Measurements from ENCODE around the gene NFE2L3. TPM values are rescaled to one million over a fixed set of nuclear protein-coding genes. Genes with fewer than 3 reads are reported as not detected.

Gene NFE2L3
- total RNA-seq, 2 donors from 2014 or later, result 1.3 to 1.7 TPM

DNA sequence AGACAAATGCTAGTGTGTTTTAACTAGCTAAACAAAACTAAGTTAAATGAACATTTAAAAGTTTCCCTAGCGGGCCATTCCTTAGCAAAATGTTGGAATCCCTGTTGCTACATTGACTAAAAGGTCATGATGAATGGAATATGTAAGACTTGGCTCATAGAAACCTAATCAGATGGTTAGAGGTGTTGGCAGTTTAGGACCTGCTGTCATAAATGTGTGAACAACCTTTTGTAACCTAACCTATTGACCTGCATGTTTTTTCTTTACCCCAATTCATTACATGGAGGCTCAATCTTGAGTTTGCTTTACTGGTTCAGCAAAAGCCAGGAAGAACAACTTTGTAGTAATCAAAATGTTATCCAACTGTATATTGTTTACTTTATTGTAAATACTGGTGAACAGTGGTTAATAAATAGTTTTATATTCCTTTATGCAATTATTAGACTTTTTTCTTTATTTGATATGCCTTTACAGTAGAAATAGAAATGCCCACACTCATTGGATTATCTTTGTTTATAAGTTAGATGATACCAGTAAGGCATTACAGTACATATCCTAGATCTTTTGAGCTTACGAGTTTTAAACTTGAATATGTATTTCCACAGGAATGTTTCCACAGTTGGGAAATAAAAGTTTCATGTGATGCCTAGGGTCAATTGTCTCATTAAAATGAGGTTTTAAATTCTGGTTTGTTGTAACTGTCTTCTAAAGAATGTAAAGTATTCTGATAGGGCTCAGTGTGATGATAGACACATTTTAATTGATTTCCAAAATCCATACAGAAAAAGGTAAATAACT, 61.1 kb downstream of the NFE2L3 start:
- ATAC-seq (peak in 1 of 2 donors; percentile 27), DNase-seq (no peak)
- intact Hi-C loops (cut with DNase I), result loop anchor here in 1 of 2 donors (10.0 kb wide), 1 partner anchor 62 kb away; no protein-coding TSS in a partner anchor

DNA sequence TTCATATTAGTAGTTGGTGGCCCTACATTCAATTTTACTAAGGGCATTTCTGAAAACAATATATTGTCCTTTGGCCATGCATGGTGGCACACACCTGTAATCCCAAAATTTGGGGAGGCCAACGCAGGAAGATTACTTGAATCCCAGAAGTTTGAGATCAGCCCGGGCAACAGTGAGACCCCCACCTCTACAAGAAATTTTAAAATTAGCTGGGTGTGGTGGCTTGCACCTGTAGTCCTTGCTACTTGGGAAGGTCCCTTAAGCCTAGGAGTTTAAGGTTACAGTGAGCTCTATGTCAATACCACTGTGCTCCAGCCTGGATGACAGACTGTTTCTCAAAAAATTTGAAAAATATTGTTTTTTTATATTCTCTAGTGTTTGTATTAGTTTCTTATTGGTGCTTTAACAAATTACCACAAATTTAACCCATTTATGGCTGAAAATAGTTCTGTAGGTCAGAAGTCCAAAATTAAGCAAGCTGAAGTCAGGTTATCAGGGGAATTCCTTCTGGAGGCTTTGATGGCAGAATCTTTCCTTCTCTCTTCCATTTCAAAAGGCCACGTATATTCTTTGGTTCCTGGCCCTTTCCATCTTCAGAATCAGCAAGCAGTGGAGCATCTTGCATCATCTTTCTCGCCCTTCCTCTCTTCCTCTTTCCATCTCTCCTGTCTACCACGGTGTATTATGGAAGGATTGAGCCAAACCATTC, 62.0 kb downstream of the NFE2L3 start:
- DNase-seq (no peak), ATAC-seq (no peak)
- intact Hi-C loops (cut with DNase I), result loop anchor here in 1 of 2 donors (10.0 kb wide), 1 partner anchor 61 kb away; no protein-coding TSS in a partner anchor

DNA sequence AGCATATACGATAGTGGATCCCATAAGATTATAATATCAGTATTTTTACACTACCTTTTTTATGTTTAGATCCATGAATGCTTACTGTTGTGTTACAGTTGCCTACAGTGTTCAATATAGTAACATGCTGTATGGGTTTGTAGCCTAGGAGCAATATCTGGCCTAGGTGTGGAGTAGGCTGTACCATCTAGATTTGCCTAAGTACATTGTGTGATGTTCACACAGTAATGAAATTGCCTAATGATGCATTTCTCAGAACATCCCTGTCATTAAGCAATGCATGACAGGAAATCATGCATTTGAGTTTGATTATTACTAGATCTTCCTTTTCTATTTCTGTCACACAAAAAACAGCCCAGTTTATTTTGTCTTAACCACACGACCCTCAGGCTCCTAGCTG, 64.1 kb downstream of the NFE2L3 start:
- DNase-seq, result no peak
- no peak for ATAC-seq
- intact Hi-C loops (cut with DNase I), result loop anchor here in 1 of 2 donors (10.0 kb wide), 1 partner anchor 59 kb away; no protein-coding TSS in a partner anchor

DNA sequence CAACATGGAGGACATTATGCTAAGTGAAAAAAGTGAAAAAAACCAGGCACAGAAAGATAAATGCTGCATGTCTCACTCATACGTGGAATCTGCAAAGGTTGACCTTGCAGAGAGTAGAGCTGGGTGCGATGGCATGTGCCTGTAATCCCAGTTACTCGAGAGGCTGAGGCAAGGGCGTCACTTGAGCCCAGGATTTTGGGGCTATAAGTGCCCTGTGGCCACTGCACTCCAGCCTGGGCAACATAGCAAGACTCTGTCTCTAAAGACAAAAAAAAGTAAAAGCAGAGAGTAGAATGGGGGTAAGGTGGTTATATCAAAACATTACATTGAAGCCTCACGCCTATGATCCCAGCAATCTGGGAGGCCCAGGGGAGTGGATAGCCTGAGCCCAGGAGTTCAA, 72.4 kb downstream of the NFE2L3 start:
- no peak for DNase-seq
- intact Hi-C loops (cut with DNase I), result no loop called here
- no peak for ATAC-seq

DNA sequence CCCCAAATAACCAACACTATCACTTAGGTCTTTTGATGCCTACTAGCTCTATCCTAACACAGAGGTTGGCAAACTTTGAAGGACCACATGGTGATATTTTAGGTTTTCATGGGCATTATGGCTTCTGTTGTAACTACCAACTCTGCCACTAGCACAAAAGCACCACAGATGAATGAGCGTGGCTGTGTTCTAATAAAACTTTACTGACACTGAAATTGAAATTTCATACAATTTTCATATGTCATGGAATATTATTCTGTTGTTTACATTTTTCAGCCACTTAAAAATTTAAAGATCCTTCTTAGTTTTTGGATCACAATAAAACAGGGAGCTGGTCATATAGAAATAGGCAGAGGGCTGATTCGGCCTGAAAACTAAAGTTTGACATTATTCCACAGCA, 76.0 kb downstream of the NFE2L3 start:
- ATAC-seq (no peak), DNase-seq (no peak)
- intact Hi-C loops (cut with DNase I), result no loop called here

DNA sequence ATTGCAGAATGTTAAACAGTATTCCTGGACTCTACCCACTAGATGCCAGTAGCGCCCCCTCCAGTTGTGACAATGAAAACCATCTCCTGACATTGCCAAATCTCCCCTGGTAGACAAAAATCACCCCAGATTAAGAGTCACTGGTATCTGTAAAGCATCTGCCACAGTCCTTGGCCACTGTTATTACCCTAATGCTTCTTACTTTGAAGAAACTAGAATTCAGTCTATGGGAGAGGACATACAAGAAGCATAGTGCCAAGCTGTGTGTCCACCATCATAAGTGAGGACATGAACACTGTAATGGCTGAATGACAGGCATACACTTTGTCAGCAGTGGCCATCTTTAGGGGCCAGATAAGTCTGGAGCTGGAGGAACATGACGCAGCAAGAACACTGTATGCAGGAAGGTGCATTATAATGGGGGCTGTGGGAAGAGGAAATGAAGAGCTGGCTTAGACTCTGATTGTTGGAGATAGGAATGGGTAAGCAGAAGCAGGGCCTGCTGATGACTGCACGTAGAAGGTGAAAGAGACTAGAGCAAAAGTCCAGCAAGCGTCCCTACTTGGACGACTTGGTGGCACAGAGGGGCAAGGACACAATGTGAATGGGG, 82.0 kb downstream of the NFE2L3 start:
- ATAC-seq, result no peak
- intact Hi-C loops (cut with DNase I), result no loop called here
- no peak for DNase-seq

Other genes with a start within 250 kb of the NFE2L3 start
- 100 to 1,000 TPM; 330 to 390 TPM for gene HNRNPA2B1, start 48.5 kb downstream of the NFE2L3 start, total RNA-seq
- gene CBX3, start 49.5 kb downstream of the NFE2L3 start, total RNA-seq, result 10 to 100 TPM; 61.9 to 82.7 TPM
- gene SNX10, start 139.7 kb downstream of the NFE2L3 start, total RNA-seq, result 1 to 10 TPM; 5.7 to 7.1 TPM